A549 (cell line): ENCODE results near the gene HIGD1C. TPM values are rescaled to one million over a fixed set of nuclear protein-coding genes. Genes with fewer than 3 reads are reported as not detected.
A peak's percentile ranks its signal among the peaks of the same experiment; 100 is the strongest.

Source experiments
- ATAC-seq, 2 experiments: fragments of 200-7000 bp in 1 of 2; fragments of >200 bp in 1 of 2; cut with Nextera tagmentation in 1 of 2; cut with Tn5 transposase in 1 of 2; 3 replicates each; pipeline versions ENCODE4 v1.8.0 to v1.9.1; 2018 to 2020; ENCODE audit warnings: mild to moderate bottlenecking in 1 of 2, moderate library complexity in 1 of 2
- CTCF ChIA-PET: fragments of 300-600 bp; sonication (Branson Sonifier 250); formaldehyde crosslinking; extraction: SDS; loops from one replicate; lab custom pipeline; 2021; ENCODE audit warnings: antibody characterized with exemption, inconsistent platforms; lab: Yijun Ruan, JAX
- POLR2A ChIA-PET: fragments of 350-600 bp; formaldehyde crosslinking; extraction: SDS; loops from one replicate; lab custom pipeline; 2021; ENCODE audit warnings: antibody characterized with exemption, inconsistent platforms; lab: Yijun Ruan, JAX
- DNase-seq, 2 experiments: peaks; one replicate each; pipeline versions ENCODE4 v3.0.0 to v3.0.0-alpha.2; 2011 to 2016; ENCODE audit warnings: low read depth in 1 of 2, low spot score in 1 of 2
- FAIRE-seq: peaks from 2 replicates; lab custom pipeline; 2011; peaks lifted over from hg19 to GRCh38; lab: Jason Lieb, UNC
- H3K27ac ChIP-seq, 2 experiments: fragments of >200 bp; sonication (Bioruptor Twin); formaldehyde crosslinking; 3 replicates each; pipeline ENCODE4 v1.5.1; 2016 to 2017
- H3K4me1 ChIP-seq: fragments of >200 bp; sonication (Bioruptor Twin); formaldehyde crosslinking; 3 replicates; pipeline ENCODE4 v1.6.1; 2016
- H3K4me2 ChIP-seq: fragments of >200 bp; sonication (Bioruptor Twin); formaldehyde crosslinking; 3 replicates; pipeline ENCODE4 v1.6.1; 2016
- H3K4me3 ChIP-seq: fragments of >200 bp; sonication (Bioruptor Twin); formaldehyde crosslinking; 3 replicates; pipeline ENCODE4 v1.5.1; 2016
- H3K9me3 ChIP-seq: fragments of >200 bp; sonication (Bioruptor Twin); formaldehyde crosslinking; 3 replicates; pipeline ENCODE4 v1.6.1; 2016
- CBX8 ChIP-seq: fragments of 200-600 bp; sonication (generic); IDR thresholded peaks from 2 replicates; pipeline ENCODE4 v1.6.1; 2016
- CHD4 ChIP-seq: fragments of 200-600 bp; sonication (generic); IDR thresholded peaks from 2 replicates; pipeline ENCODE4 v1.6.1; 2016; ENCODE audit warnings: antibody characterized with exemption, mild to moderate bottlenecking, borderline replicate concordance
- EHMT2 ChIP-seq: fragments of 200-600 bp; sonication (generic); IDR thresholded peaks from 2 replicates; pipeline ENCODE4 v1.6.1; 2016; ENCODE audit warnings: antibody characterized with exemption, low read depth, mild to moderate bottlenecking, moderate library complexity
- ESRRA ChIP-seq: fragments of 150-350 bp; IDR thresholded peaks from 2 replicates; pipeline ENCODE4 v1.6.1; 2014; ENCODE audit warnings: mild to moderate bottlenecking, low read length, borderline replicate concordance
- FOXS1 ChIP-seq: fragments of 250-450 bp; sonication (Bioruptor Pico); IDR thresholded peaks from 2 replicates; pipeline ENCODE4 v1.5.0; 2020; ENCODE audit warnings: mild to moderate bottlenecking, moderate library complexity
- HOXB13 ChIP-seq: fragments of 250-450 bp; sonication (Bioruptor Pico); IDR thresholded peaks from 2 replicates; pipeline ENCODE4 v1.5.0; 2020; ENCODE audit warnings: low read depth, mild to moderate bottlenecking, moderate library complexity
- KDM1A ChIP-seq: fragments of 200-600 bp; sonication (generic); IDR thresholded peaks from 2 replicates; pipeline ENCODE4 v1.6.1; 2016; ENCODE audit warnings: low read depth, mild to moderate bottlenecking
- MAFK ChIP-seq: fragments of 450-650 bp; IDR thresholded peaks from 2 replicates; pipeline ENCODE4 v1.6.1; 2014; ENCODE audit not compliant: partially characterized antibody
- MAZ ChIP-seq: fragments of 150-350 bp; IDR thresholded peaks from 2 replicates; pipeline ENCODE4 v1.6.1; 2014; ENCODE audit warnings: antibody characterized with exemption, low read depth, low read length, borderline replicate concordance
- NFE2L2 ChIP-seq: fragments of 150-350 bp; conservative IDR thresholded peaks from 2 replicates; pipeline ENCODE4 v1.6.1; 2014; ENCODE audit warnings: low read length
- NPAS2 ChIP-seq: fragments of 250-450 bp; sonication (Bioruptor Pico); IDR thresholded peaks from 2 replicates; pipeline ENCODE4 v1.8.0; 2022; ENCODE audit warnings: mild to moderate bottlenecking, moderate library complexity, borderline replicate concordance
- PHF8 ChIP-seq: fragments of 200-600 bp; sonication (generic); IDR thresholded peaks from 2 replicates; pipeline ENCODE4 v1.6.1; 2016; ENCODE audit warnings: low read depth, mild to moderate bottlenecking, antibody characterized with exemption, moderate library complexity, borderline replicate concordance
- POLR2A ChIP-seq: IDR thresholded peaks from 2 replicates; pipeline ENCODE4 v1.6.1; 2012; ENCODE audit warnings: mild to moderate bottlenecking, low read length
- POLR2AphosphoS2 ChIP-seq: conservative IDR thresholded peaks from 2 replicates; pipeline ENCODE4 v1.6.1; 2012; ENCODE audit warnings: low read length, improper control_type of control experiment, inconsistent platforms
- RAD21 ChIP-seq, 2 experiments: fragments of >200 bp in 1 of 2; sonication (Bioruptor Twin) in 1 of 2; formaldehyde crosslinking in 1 of 2; IDR thresholded peaks in 1 of 2; conservative IDR thresholded peaks in 1 of 2; 2 replicates in 1 of 2; 3 replicates in 1 of 2; pipeline ENCODE4 v1.6.1; 2012 to 2018; ENCODE audit warnings: inconsistent platforms in 1 of 2
- SMC3 ChIP-seq: fragments of >200 bp; sonication (Bioruptor Twin); formaldehyde crosslinking; IDR thresholded peaks from 3 replicates; pipeline ENCODE4 v1.6.1; 2018; ENCODE audit warnings: inconsistent platforms
- ZC3H11A ChIP-seq: fragments of 450-650 bp; IDR thresholded peaks from 2 replicates; pipeline ENCODE4 v1.6.1; 2014; ENCODE audit warnings: antibody characterized with exemption, mild to moderate bottlenecking
- ZSCAN20 ChIP-seq: fragments of 250-450 bp; sonication (Bioruptor Pico); IDR thresholded peaks from 2 replicates; pipeline ENCODE4 v1.8.0; 2022; ENCODE audit warnings: mild to moderate bottlenecking, moderate library complexity
- WGBS: methylation state at CpG from one replicate; pipeline ENCODE4 v1.1.6; 2017; ENCODE audit errors: missing lambda C conversion rate; 5-methylcytosine and 5-hydroxymethylcytosine counted together
- polyA plus RNA-seq, 4 experiments: library from polyadenylated mRNA; depleted of rRNA in 3 of 4; stranded (reverse); fragments of >200 nt; fragmentation: RNase III in 1 of 4; extraction: RNeasy Plus Mini Kit Qiagen cat#74134 plus additional on column Dnase treatment in 1 of 4; gene quantifications; 2 replicates in 3 of 4; 3 replicates in 1 of 4; pipeline ENCODE4 v1.2.3, GENCODE V29; 2011 to 2017
- TF ChIP-seq, protein P1 (sequence below): fragments of >200 bp; sonication (Bioruptor Twin); formaldehyde crosslinking; IDR thresholded peaks from 3 replicates; pipeline ENCODE4 v1.5.1; 2016
- TF ChIP-seq, protein P2 (sequence below): fragments of 450-650 bp; IDR thresholded peaks from 2 replicates; pipeline ENCODE4 v1.6.1; 2014; ENCODE audit warnings: antibody characterized with exemption
- TF ChIP-seq, protein P3 (sequence below): IDR thresholded peaks from 2 replicates; pipeline ENCODE4 v1.6.1; 2012
- TF ChIP-seq, protein P4 (sequence below): fragments of >200 bp; sonication (Bioruptor Twin); formaldehyde crosslinking; IDR thresholded peaks from 3 replicates; pipeline ENCODE4 v1.6.1; 2016
- TF ChIP-seq, protein P5 (sequence below): fragments of >200 bp; sonication (Bioruptor Twin); formaldehyde crosslinking; IDR thresholded peaks from 2 replicates; pipeline ENCODE4 v1.6.1; 2016
- TF ChIP-seq, protein P6 (sequence below): IDR thresholded peaks from 2 replicates; pipeline ENCODE4 v1.6.1; 2012; ENCODE audit warnings: low read depth, borderline replicate concordance

The HIGD1C gene
- polyA plus RNA-seq, 2 of the 4 experiments (the other 2 are of a cell fraction) = not detected

DNA sequence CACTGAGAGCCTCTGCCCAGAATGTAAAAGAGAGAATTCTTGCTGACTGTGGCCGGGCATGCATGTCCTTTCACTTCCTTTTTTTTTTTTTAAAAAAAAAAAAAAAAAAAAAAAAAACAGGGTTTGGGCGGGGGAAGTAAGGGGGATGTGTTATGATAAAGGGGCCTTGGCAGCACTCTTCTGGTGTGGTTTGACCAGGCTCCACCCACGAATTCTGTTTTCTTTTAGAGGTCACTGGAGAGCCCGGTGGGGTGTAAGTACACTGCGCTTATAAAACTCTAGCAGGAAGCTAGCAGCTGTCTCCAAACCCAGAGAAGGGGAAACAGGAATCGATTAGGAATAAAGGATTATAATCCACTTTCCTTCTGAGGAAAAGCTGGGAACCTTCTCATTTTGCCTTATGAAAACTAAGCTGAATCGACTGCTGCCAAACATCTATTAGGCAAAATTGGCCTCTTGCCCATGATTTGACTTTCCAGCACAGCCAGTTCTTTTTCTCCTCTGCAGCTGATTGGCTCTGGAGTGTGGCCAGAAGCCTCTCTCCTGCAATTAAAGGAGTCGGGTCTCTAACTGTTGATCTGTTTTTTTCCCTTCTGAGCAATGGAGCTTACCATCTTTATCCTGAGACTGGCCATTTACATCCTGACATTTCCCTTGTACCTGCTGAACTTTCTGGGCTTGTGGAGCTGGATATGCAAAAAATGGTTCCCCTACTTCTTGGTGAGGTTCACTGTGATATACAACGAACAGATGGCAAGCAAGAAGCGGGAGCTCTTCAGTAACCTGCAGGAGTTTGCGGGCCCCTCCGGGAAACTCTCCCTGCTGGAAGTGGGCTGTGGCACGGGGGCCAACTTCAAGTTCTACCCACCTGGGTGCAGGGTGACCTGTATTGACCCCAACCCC is 27.7 kb upstream of the HIGD1C start:
- POLR2A ChIA-PET = no interaction called here
- no peaks in the 10 kb centered on the region for H3K9me3 ChIP-seq
- ATAC-seq (peak in 1 of 2 experiments; percentile 78; a peak in 4 of 6 replicates), DNase-seq (peak in 1 of 2 experiments; percentile 29), FAIRE-seq (no peak)
- peak overlapping the region; percentile 55 for H3K4me2 ChIP-seq
- H3K27ac ChIP-seq = peak overlapping the region in 1 of 2 experiments; percentile 15; a peak in 1 of 6 replicates
- H3K4me3 ChIP-seq = no peak overlapping the region
- CTCF ChIA-PET = interaction anchor here (0.8 to 1.4 kb wide), 2 partner anchors 11 to 99 kb away, joined by 3 read pairs; no protein-coding TSS in a partner anchor
- TF ChIP-seq MAZ (no peak), ZSCAN20 (no peak), FOXS1 (CRISPR knock-in tag) (no peak), POLR2A (no peak), ESRRA (no peak), PHF8 (no peak), POLR2AphosphoS2 (no peak), NPAS2 (CRISPR knock-in tag) (no peak)
- TF ChIP-seq, protein P1, sequence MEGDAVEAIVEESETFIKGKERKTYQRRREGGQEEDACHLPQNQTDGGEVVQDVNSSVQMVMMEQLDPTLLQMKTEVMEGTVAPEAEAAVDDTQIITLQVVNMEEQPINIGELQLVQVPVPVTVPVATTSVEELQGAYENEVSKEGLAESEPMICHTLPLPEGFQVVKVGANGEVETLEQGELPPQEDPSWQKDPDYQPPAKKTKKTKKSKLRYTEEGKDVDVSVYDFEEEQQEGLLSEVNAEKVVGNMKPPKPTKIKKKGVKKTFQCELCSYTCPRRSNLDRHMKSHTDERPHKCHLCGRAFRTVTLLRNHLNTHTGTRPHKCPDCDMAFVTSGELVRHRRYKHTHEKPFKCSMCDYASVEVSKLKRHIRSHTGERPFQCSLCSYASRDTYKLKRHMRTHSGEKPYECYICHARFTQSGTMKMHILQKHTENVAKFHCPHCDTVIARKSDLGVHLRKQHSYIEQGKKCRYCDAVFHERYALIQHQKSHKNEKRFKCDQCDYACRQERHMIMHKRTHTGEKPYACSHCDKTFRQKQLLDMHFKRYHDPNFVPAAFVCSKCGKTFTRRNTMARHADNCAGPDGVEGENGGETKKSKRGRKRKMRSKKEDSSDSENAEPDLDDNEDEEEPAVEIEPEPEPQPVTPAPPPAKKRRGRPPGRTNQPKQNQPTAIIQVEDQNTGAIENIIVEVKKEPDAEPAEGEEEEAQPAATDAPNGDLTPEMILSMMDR = no peak
- TF ChIP-seq, protein P2, sequence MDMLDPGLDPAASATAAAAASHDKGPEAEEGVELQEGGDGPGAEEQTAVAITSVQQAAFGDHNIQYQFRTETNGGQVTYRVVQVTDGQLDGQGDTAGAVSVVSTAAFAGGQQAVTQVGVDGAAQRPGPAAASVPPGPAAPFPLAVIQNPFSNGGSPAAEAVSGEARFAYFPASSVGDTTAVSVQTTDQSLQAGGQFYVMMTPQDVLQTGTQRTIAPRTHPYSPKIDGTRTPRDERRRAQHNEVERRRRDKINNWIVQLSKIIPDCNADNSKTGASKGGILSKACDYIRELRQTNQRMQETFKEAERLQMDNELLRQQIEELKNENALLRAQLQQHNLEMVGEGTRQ = no peak
- TF ChIP-seq, protein P3, sequence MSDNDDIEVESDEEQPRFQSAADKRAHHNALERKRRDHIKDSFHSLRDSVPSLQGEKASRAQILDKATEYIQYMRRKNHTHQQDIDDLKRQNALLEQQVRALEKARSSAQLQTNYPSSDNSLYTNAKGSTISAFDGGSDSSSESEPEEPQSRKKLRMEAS = no peak
- peaks cover 8% of the 10 kb centered on the region; the same call in 1 of the 3 replicates for H3K4me1 ChIP-seq
- 64% methylated on average over 13 of the region's 13 CpGs for WGBS

DNA sequence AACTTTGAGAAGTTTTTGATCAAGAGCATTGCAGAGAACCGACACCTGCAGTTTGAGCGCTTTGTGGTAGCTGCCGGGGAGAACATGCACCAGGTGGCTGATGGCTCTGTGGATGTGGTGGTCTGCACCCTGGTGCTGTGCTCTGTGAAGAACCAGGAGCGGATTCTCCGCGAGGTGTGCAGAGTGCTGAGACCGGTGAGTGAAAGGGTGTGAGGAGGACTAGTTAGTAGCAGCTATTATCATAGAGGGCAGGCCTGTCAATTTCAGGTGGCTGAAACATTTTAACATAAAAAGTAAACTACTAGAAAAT is 27.0 kb upstream of the HIGD1C start:
- Histone ChIP-seq H3K27ac (no peak overlapping the region), H3K4me1 (peaks cover 8% of the 10 kb centered on the region; the same call in 1 of the 3 replicates), H3K4me2 (no peak overlapping the region), H3K9me3 (no peaks in the 10 kb centered on the region), H3K4me3 (no peak overlapping the region)
- ATAC-seq (no peak), DNase-seq (no peak), FAIRE-seq (no peak)
- WGBS = 94% methylated on average over 7 of the region's 7 CpGs
- CTCF ChIA-PET = interaction anchor here (0.8 to 1.4 kb wide), 2 partner anchors 11 to 100 kb away, joined by 3 read pairs; no protein-coding TSS in a partner anchor
- no peak for TF ChIP-seq RAD21 (conservative IDR thresholded peaks at IDR 0.05 in 1 of 2, IDR thresholded peaks at IDR 0.05 in 1 of 2)
- no peak for TF ChIP-seq CBX8
- no peak for TF ChIP-seq SMC3
- TF ChIP-seq, protein P4, sequence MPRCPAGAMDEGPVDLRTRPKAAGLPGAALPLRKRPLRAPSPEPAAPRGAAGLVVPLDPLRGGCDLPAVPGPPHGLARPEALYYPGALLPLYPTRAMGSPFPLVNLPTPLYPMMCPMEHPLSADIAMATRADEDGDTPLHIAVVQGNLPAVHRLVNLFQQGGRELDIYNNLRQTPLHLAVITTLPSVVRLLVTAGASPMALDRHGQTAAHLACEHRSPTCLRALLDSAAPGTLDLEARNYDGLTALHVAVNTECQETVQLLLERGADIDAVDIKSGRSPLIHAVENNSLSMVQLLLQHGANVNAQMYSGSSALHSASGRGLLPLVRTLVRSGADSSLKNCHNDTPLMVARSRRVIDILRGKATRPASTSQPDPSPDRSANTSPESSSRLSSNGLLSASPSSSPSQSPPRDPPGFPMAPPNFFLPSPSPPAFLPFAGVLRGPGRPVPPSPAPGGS = no peak
- TF ChIP-seq, protein P5, sequence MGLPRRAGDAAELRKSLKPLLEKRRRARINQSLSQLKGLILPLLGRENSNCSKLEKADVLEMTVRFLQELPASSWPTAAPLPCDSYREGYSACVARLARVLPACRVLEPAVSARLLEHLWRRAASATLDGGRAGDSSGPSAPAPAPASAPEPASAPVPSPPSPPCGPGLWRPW = no peak
- no peak for TF ChIP-seq HOXB13
- TF ChIP-seq NPAS2 (CRISPR knock-in tag) = no peak
- no peak for TF ChIP-seq PHF8
- no peak for TF ChIP-seq CHD4
- TF ChIP-seq KDM1A = no peak
- TF ChIP-seq EHMT2 = no peak
- TF ChIP-seq, protein P6, sequence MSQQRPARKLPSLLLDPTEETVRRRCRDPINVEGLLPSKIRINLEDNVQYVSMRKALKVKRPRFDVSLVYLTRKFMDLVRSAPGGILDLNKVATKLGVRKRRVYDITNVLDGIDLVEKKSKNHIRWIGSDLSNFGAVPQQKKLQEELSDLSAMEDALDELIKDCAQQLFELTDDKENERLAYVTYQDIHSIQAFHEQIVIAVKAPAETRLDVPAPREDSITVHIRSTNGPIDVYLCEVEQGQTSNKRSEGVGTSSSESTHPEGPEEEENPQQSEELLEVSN = no peak
- no peak for TF ChIP-seq MAFK
- no peak for TF ChIP-seq ZC3H11A
- no peak for TF ChIP-seq FOXS1 (CRISPR knock-in tag)
- no peak for TF ChIP-seq NFE2L2
- POLR2A ChIA-PET = no interaction called here
